Type B pancreatic cell (in vitro differentiated cells): Measurements from ENCODE around the gene SEMA5A. TPM values are rescaled to one million over a fixed set of nuclear protein-coding genes. Genes with fewer than 3 reads are reported as not detected.

Source experiments
- DNase-seq: peaks from one replicate; pipeline ENCODE4 v3.0.0; 2021; ENCODE audit warnings: mixed read lengths; ENCODE audit not compliant: unreplicated experiment; ENCODE audit errors: extremely low spot score
- H3K27ac Mint-ChIP-seq: 2 replicates; pipeline ENCODE4 v1.8.0; 2021; ENCODE audit warnings: mild to moderate bottlenecking, mixed read lengths
- H3K27me3 Mint-ChIP-seq: 2 replicates; pipeline ENCODE4 v1.8.0; 2021; ENCODE audit warnings: mixed read lengths
- H3K36me3 Mint-ChIP-seq: 2 replicates; pipeline ENCODE4 v1.8.0; 2021; ENCODE audit warnings: mixed read lengths
- H3K4me1 Mint-ChIP-seq: one replicate; pipeline ENCODE4 v1.8.0; 2021; ENCODE audit warnings: mixed read lengths; ENCODE audit not compliant: unreplicated experiment
- H3K4me3 Mint-ChIP-seq: 2 replicates; pipeline ENCODE4 v1.8.0; 2021; ENCODE audit warnings: mild to moderate bottlenecking, mixed read lengths
- H3K9me3 Mint-ChIP-seq: 2 replicates; pipeline ENCODE4 v1.8.0; 2021; ENCODE audit warnings: mixed read lengths
- total RNA-seq: library from RNA; stranded (reverse); gene quantifications from 2 replicates; pipeline ENCODE4 v1.2.1, GENCODE V29; 2021; ENCODE audit warnings: low replicate concordance
- TF ChIP-seq, protein P1 (sequence below): fragments of 200-600 bp; sonication (generic); conservative IDR thresholded peaks from 2 replicates; pipeline ENCODE4 v1.5.0; 2021; ENCODE audit warnings: antibody characterized with exemption, mild to moderate bottlenecking

SEMA5A gene
- total RNA-seq, 1 donor from 2014 or later, result 92.9 TPM

DNA sequence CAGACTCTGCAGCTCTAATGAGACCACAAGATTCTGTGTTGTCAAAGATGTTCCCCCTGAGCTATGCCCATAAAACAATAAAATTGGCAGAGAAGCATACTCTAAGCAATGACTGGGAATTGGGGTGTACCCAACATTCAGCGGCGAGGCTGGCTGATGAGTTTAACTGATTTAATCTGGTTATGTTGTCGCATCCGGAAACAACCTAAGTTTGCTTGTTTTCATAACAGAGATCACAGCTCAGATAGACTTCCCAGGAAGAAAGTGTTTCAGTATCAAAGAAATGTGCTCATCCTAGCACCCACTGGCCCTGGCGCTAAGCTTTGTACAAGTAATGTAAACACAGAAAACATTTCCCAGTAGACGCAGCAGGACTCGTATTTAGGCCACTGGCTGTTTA lies 7.4 kb downstream of the SEMA5A start:
- no peaks in the 10 kb centered on the region for H3K9me3 Mint-ChIP-seq
- no peak overlapping the region for H3K27ac Mint-ChIP-seq
- peaks cover 27% of the 10 kb centered on the region for H3K4me1 Mint-ChIP-seq
- H3K27me3 Mint-ChIP-seq, result no peaks in the 10 kb centered on the region
- peaks cover 37% of the 10 kb centered on the region for H3K36me3 Mint-ChIP-seq
- no peak overlapping the region for H3K4me3 Mint-ChIP-seq
- no peak for DNase-seq
- TF ChIP-seq, protein P1, sequence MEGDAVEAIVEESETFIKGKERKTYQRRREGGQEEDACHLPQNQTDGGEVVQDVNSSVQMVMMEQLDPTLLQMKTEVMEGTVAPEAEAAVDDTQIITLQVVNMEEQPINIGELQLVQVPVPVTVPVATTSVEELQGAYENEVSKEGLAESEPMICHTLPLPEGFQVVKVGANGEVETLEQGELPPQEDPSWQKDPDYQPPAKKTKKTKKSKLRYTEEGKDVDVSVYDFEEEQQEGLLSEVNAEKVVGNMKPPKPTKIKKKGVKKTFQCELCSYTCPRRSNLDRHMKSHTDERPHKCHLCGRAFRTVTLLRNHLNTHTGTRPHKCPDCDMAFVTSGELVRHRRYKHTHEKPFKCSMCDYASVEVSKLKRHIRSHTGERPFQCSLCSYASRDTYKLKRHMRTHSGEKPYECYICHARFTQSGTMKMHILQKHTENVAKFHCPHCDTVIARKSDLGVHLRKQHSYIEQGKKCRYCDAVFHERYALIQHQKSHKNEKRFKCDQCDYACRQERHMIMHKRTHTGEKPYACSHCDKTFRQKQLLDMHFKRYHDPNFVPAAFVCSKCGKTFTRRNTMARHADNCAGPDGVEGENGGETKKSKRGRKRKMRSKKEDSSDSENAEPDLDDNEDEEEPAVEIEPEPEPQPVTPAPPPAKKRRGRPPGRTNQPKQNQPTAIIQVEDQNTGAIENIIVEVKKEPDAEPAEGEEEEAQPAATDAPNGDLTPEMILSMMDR, result no peak

DNA sequence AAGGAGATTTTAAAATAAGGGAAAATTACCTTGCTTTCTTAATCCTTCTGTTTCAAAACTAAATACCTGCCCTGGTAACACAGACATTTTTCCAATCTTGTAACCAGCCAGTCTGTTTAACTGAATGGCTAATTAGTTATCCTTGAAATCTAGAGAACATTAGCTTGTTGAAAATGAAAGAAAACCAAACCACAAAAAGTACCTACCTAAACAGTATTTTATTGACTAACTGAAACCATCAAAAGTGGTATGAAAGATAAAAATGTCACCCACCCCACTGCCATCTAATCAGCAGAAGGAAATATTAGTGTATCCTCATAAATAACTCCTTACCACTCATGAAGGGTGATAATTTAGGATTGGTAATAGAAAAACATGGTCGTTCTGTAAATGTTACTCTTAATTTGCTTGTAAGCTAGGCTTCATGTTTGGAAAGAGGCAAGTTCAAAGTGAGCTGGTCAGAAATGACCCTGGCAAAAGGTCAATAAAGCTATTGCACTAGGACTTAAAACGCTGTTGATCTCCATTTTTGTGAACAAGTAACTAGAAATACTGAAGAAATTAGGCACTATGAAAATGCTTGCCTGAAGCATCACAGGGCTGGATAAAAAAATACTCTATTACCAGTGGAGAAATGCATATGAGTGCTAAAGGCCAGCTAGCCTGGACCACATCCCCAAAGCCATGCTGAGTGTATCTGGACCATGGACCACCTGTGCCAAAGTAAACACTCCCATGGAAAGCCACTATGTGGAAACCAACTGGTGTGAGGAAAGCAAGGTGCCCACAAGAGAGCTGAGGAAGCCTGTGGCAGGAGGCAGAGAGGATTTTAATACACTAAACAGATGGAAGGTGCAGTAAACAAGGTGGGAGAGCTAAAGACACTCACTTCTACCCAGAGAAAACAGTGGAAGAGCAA lies 8.4 kb downstream of the SEMA5A start:
- Mint-ChIP-seq H3K27ac (no peak overlapping the region), H3K27me3 (no peaks in the 10 kb centered on the region), H3K4me3 (no peak overlapping the region), H3K4me1 (peaks cover 29% of the 10 kb centered on the region), H3K9me3 (peaks cover 4% of the 10 kb centered on the region), H3K36me3 (peaks cover 41% of the 10 kb centered on the region)
- TF ChIP-seq, protein P1, result no peak
- DNase-seq, result no peak

DNA sequence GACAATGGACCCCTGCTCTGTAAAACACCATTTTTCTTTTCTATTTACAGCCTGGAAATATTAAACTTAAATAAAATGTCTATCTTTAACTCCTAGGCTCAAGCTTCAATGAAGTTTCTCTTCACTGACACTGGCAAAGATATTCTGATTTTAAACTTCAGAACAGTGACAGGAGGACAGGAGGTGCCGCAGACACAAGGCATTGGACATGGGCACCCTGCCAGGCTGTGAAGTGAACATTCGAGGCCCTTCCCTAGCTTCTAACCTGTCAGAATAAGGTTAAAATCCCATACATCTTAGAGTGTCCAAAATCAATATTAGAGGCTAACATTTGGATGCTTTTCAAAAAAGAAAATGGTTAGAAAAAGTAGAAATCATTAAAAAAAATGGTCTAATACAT lies 9.2 kb downstream of the SEMA5A start:
- no peak overlapping the region for H3K4me3 Mint-ChIP-seq
- peaks cover 4% of the 10 kb centered on the region for H3K9me3 Mint-ChIP-seq
- TF ChIP-seq, protein P1, result no peak
- H3K36me3 Mint-ChIP-seq, result peaks cover 41% of the 10 kb centered on the region
- no peak for DNase-seq
- H3K4me1 Mint-ChIP-seq, result peaks cover 24% of the 10 kb centered on the region
- no peaks in the 10 kb centered on the region for H3K27me3 Mint-ChIP-seq
- no peak overlapping the region for H3K27ac Mint-ChIP-seq

DNA sequence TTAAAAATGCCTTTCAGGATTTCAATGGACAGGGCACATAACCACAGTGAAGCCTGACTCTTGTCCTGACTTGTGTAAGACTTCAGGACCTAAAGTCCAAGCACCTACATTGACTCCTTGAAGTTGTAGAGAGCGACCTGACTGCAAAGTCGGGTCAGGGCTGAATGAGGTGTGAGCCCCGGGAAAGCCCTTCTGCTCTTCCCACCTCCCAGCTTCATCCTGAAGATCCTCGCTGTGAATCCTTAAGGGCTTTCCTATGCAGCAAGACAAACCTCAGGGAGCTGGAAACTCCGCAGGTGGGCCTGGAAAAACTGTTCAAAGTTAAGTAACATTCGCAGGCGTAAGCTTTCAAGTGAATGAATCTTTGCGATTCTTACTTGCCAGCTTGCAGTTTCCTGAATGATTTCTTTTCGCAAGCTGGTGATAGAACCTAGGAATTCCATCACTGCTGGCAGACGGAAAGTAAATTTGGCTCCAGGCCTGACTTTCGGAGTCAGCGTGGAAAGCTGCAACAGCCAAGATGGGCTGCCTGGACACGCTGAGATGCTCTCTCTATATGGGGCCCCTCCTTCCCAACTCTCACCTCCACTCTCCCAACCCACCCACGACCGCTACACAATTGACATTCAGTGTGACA lies 10.9 kb downstream of the SEMA5A start:
- Mint-ChIP-seq H3K9me3 (peaks cover 4% of the 10 kb centered on the region), H3K27me3 (no peaks in the 10 kb centered on the region), H3K27ac (no peak overlapping the region), H3K36me3 (peaks cover 42% of the 10 kb centered on the region), H3K4me1 (peaks cover 17% of the 10 kb centered on the region), H3K4me3 (no peak overlapping the region)
- DNase-seq, result no peak
- TF ChIP-seq, protein P1, result no peak

DNA sequence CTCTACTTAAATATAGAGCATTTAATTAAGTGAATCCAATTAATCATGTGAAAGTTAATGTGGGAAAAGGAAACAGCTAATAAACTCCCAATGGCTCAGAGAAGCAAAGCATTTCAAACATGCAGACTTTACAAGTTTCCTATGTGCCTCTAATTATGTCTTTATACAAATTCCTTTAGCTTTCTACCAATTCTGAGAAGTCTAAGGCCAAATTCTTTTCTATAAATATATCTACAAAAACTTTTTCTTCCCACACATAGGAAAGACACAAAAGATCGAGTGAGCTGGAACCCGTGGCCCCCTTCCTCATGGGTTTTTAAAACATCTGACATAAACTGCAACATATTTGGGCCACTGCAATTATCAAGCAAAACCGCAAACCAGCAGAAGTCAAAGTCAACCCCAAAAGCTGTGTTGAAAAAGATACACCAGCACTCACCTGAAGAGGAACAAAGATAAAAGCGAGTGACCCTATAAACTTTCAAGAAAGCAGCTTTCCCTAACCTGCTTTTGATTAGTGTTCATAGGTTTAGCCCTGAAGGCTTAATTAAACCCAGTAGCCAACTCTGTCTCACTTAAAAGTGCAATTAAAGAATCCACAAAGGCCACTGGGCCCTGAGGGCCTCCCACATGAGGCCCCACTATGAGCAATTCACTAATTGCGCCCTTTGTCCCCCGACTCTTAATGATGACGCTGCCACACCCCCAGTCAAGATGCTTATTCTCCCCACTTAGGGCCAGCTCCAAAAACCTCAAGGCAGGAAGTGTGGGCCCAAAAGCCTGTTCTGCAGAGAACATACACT lies 12.1 kb downstream of the SEMA5A start:
- peaks cover 4% of the 10 kb centered on the region for H3K9me3 Mint-ChIP-seq
- H3K4me1 Mint-ChIP-seq, result peaks cover 17% of the 10 kb centered on the region
- H3K27ac Mint-ChIP-seq, result no peak overlapping the region
- H3K27me3 Mint-ChIP-seq, result no peaks in the 10 kb centered on the region
- DNase-seq, result no peak
- TF ChIP-seq, protein P1, result no peak
- peaks cover 42% of the 10 kb centered on the region for H3K36me3 Mint-ChIP-seq
- H3K4me3 Mint-ChIP-seq, result no peak overlapping the region
